ENCODE results near the gene TP53BP2. TPM values are rescaled to one million over a fixed set of nuclear protein-coding genes. Genes with fewer than 3 reads are reported as not detected.

TP53BP2 gene
- total and polyA plus RNA-seq, 2 donors (not counting 3 experiments of a cell fraction or from before 2014, with no cell fraction given), result 21.9 to 51.9 TPM

DNA sequence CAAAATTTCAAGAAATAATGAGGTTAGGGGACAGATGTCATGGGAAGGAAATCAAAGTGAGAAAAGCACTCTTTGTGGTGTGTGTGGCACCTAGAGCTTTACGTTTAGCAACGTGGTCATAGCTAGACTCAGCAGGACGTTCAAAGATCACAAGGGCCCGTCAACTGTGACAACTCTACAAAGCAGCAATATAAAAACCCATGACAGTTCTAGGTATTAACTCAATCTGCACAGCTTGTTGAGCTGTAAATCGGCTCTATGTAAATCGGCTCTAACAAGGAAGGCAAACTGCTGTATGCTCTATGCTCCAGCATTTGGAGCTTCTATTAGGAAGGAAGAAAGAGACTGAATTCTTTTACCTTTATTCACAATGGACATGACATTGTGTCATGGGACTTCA lies 64.8 kb downstream of the TP53BP2 start:
- Histone ChIP-seq H3K4me3 (replicated peaks in 1 of 3; ENCODE audit: insufficient read depth in 1 of 3, low read depth in 1 of 3, low read length in 3 of 3) (no peak overlapping the region), H3K36me3 (ENCODE audit: control insufficient read depth in 2 of 2, extremely low read depth in 1 of 2, insufficient read depth in 2 of 2, low read length in 2 of 2) (peaks cover 11 to 14% of the 10 kb centered on the region in 2 experiments), H3K9me1 (replicated peaks; ENCODE audit: control insufficient read depth, extremely low read depth, insufficient read depth, low read length) (no peaks in the 10 kb centered on the region), H3K27me3 (ENCODE audit: control insufficient read depth in 2 of 2, insufficient read depth in 2 of 2, low read length in 2 of 2) (no peaks in the 10 kb centered on the region), H4K20me1 (replicated peaks; ENCODE audit: control insufficient read depth, extremely low read depth, insufficient read depth, low read length) (no peaks in the 10 kb centered on the region), H3K79me2 (ENCODE audit: control insufficient read depth, insufficient read depth, low read length) (no peaks in the 10 kb centered on the region), H2AFZ (ENCODE audit: low read depth, low read length) (no peak overlapping the region), H3K27ac (ENCODE audit: insufficient read depth, low read depth, low read length) (no peak overlapping the region), H3K4me1 (ENCODE audit: control insufficient read depth, extremely low read depth, insufficient read depth, low read length) (peaks cover 14% of the 10 kb centered on the region), H3K4me2 (ENCODE audit: insufficient read depth, low read length) (no peak overlapping the region), H3K9me3 (replicated peaks; ENCODE audit: control insufficient read depth, insufficient read depth, low read length) (no peaks in the 10 kb centered on the region), H3K9ac (replicated peaks; ENCODE audit: extremely low read depth, insufficient read depth, low read length) (no peak overlapping the region)
- intact Hi-C loops (cut with micrococcal nuclease), result no loop called here
- DNase-seq (ENCODE audit: low read depth, low spot score) (no peak), FAIRE-seq (no peak)
- BruUV-seq (replicated peaks), result no TSS peak
- ChIA-PET CTCF (interaction anchor here (1.1 to 2.1 kb wide), 3 partner anchors 10 to 31 kb away, joined by 3 to 5 read pairs (median 3); no protein-coding TSS in a partner anchor), POLR2A (no interaction called here)
- TF ChIP-seq, protein P1, sequence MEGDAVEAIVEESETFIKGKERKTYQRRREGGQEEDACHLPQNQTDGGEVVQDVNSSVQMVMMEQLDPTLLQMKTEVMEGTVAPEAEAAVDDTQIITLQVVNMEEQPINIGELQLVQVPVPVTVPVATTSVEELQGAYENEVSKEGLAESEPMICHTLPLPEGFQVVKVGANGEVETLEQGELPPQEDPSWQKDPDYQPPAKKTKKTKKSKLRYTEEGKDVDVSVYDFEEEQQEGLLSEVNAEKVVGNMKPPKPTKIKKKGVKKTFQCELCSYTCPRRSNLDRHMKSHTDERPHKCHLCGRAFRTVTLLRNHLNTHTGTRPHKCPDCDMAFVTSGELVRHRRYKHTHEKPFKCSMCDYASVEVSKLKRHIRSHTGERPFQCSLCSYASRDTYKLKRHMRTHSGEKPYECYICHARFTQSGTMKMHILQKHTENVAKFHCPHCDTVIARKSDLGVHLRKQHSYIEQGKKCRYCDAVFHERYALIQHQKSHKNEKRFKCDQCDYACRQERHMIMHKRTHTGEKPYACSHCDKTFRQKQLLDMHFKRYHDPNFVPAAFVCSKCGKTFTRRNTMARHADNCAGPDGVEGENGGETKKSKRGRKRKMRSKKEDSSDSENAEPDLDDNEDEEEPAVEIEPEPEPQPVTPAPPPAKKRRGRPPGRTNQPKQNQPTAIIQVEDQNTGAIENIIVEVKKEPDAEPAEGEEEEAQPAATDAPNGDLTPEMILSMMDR (IDR thresholded peaks at IDR 0.05; ENCODE audit: extremely low read depth in 1 of 2, insufficient read depth in 1 of 2, low read depth in 1 of 2, low read length in 2 of 2), result no peak
- no peak for TF ChIP-seq EZH2 (IDR thresholded peaks at IDR 0.05; ENCODE audit: borderline replicate concordance, low read depth, low read length, severe bottlenecking)
- no peak for TF ChIP-seq GATA2 (IDR thresholded peaks at IDR 0.05; ENCODE audit: insufficient read depth, insufficient read length, low read depth, low read length)
- TF ChIP-seq, protein P2, sequence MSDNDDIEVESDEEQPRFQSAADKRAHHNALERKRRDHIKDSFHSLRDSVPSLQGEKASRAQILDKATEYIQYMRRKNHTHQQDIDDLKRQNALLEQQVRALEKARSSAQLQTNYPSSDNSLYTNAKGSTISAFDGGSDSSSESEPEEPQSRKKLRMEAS (IDR thresholded peaks at IDR 0.05; ENCODE audit: insufficient read depth, insufficient read length), result no peak
- no peak for TF ChIP-seq JUN (IDR thresholded peaks at IDR 0.05; ENCODE audit: borderline replicate concordance, insufficient read depth, insufficient read length, low read depth)
- TF ChIP-seq FOS (IDR thresholded peaks at IDR 0.05; ENCODE audit: borderline replicate concordance, insufficient read depth, low read length), result no peak
- TF ChIP-seq POLR2AphosphoS5 (IDR thresholded peaks at IDR 0.05; ENCODE audit: insufficient read depth, low read depth, low read length), result no peak
- TF ChIP-seq POLR2A (IDR thresholded peaks at IDR 0.05; ENCODE audit: low read depth, low read length), result no peak
- TF ChIP-seq MYC (IDR thresholded peaks at IDR 0.05; ENCODE audit: low read depth, low read length), result no peak
- dilution Hi-C loops (cut with MboI; ENCODE audit: extremely low pct_ligation_motif_present, low sequenced_read_pairs), result no loop called here
